Thoracic aorta (tissue), 2 donors: ENCODE measurements around the gene KLHL34. TPM values are rescaled to one million over a fixed set of nuclear protein-coding genes. Genes with fewer than 3 reads are reported as not detected.

Experiments used
- ATAC-seq: fragments of 150-250 bp; one replicate; pipeline ENCODE4 v1.8.0; 2017; ENCODE audit warnings: low read depth; ENCODE audit not compliant: insufficient number of reproducible peaks, low FRiP score
- DNase-seq: peaks from one replicate; pipeline ENCODE4 v3.0.0-alpha.2; 2020; ENCODE audit warnings: low spot score
- H3K27ac ChIP-seq, 2 donors: fragments of 200-600 bp; sonication (generic); 1 replicate in 1 of 2; 2 replicates in 1 of 2; pipeline ENCODE4 v1.5.1; 2016; ENCODE audit warnings: mild to moderate bottlenecking in 2 of 2, moderate library complexity in 2 of 2
- H3K27me3 ChIP-seq: fragments of 200-600 bp; sonication (generic); replicated peaks from 2 replicates; pipeline ENCODE4 v1.6.0; 2016; ENCODE audit warnings: mild to moderate bottlenecking; ENCODE audit not compliant: insufficient read depth
- H3K36me3 ChIP-seq: fragments of 200-600 bp; sonication (generic); one replicate; pipeline ENCODE4 v1.5.1; 2016
- H3K4me1 ChIP-seq, 2 donors: fragments of 200-600 bp; sonication (generic); 1 replicate in 1 of 2; 2 replicates in 1 of 2; pipeline versions ENCODE4 v1.5.1 to v1.6.0; 2016; ENCODE audit warnings: low read depth in 2 of 2, mild to moderate bottlenecking in 1 of 2; ENCODE audit not compliant: control insufficient read depth in 1 of 2
- H3K4me3 ChIP-seq: fragments of 200-600 bp; sonication (generic); 2 replicates; pipeline ENCODE4 v1.5.1; 2016; ENCODE audit warnings: mild to moderate bottlenecking
- H3K9me3 ChIP-seq: fragments of 200-600 bp; sonication (generic); 2 replicates; pipeline ENCODE4 v1.5.1; 2016
- CTCF ChIP-seq: fragments of 200-600 bp; sonication (generic); IDR thresholded peaks from one replicate; pipeline ENCODE4 v1.5.1; 2019; ENCODE audit warnings: antibody characterized with exemption
- total RNA-seq, 2 donors: library from RNA; depleted of rRNA; stranded (reverse); fragments of >200 nt; gene quantifications; one replicate each; pipeline versions ENCODE4 v1.1.0 to v1.2.3, GENCODE V29; 2016

The KLHL34 gene
- total RNA-seq, 2 donors from 2014 or later: not detected

GRCh38 chrX:21612154-21612553 is 46.0 kb downstream of the KLHL34 start:
- TF ChIP-seq CTCF: no peak
- Histone ChIP-seq H3K36me3 (no peaks in the 10 kb centered on the region), H3K4me1 (peaks cover 0 to 12% of the 10 kb centered on the region in 2 donors), H3K4me3 (no peak overlapping the region), H3K27me3 (no peaks in the 10 kb centered on the region), H3K9me3 (no peaks in the 10 kb centered on the region), H3K27ac (peak overlapping the region in 1 of 2 donors; percentile 35)
- no peak for ATAC-seq
- DNase-seq: no peak

GRCh38 chrX:21610168-21610567 is 48.0 kb downstream of the KLHL34 start:
- no peaks in the 10 kb centered on the region for H3K9me3 ChIP-seq
- H3K4me1 ChIP-seq: peaks cover 0 to 12% of the 10 kb centered on the region in 2 donors
- H3K27ac ChIP-seq: no peak overlapping the region
- no peaks in the 10 kb centered on the region for H3K27me3 ChIP-seq
- no peaks in the 10 kb centered on the region for H3K36me3 ChIP-seq
- no peak for TF ChIP-seq CTCF
- H3K4me3 ChIP-seq: no peak overlapping the region
- DNase-seq (no peak), ATAC-seq (no peak)

GRCh38 chrX:21606002-21606401 is 52.1 kb downstream of the KLHL34 start:
- H3K9me3 ChIP-seq: no peaks in the 10 kb centered on the region
- H3K4me3 ChIP-seq: no peak overlapping the region
- H3K27ac ChIP-seq: no peak overlapping the region
- ATAC-seq: no peak
- TF ChIP-seq CTCF: no peak
- no peak for DNase-seq
- H3K36me3 ChIP-seq: no peaks in the 10 kb centered on the region
- no peaks in the 10 kb centered on the region for H3K27me3 ChIP-seq
- H3K4me1 ChIP-seq: peaks cover 0 to 3% of the 10 kb centered on the region in 2 donors

Other genes starting within 250 kb of the KLHL34 start
- 10 to 100 TPM in 1 of 2 donors, not detected in 1; 10.4 TPM for gene SMPX, start 99.8 kb upstream of the KLHL34 start, total RNA-seq
- gene MBTPS2, start 181.3 kb upstream of the KLHL34 start, total RNA-seq: 10 to 100 TPM; 11.2 to 16.9 TPM
- gene YY2, start 197.7 kb upstream of the KLHL34 start, total RNA-seq: 1 to 10 TPM; 1.5 to 4.2 TPM